ENCODE results near the gene PEAK1. TPM values are rescaled to one million over a fixed set of nuclear protein-coding genes. Genes with fewer than 3 reads are reported as not detected.

The PEAK1 gene, protein sequence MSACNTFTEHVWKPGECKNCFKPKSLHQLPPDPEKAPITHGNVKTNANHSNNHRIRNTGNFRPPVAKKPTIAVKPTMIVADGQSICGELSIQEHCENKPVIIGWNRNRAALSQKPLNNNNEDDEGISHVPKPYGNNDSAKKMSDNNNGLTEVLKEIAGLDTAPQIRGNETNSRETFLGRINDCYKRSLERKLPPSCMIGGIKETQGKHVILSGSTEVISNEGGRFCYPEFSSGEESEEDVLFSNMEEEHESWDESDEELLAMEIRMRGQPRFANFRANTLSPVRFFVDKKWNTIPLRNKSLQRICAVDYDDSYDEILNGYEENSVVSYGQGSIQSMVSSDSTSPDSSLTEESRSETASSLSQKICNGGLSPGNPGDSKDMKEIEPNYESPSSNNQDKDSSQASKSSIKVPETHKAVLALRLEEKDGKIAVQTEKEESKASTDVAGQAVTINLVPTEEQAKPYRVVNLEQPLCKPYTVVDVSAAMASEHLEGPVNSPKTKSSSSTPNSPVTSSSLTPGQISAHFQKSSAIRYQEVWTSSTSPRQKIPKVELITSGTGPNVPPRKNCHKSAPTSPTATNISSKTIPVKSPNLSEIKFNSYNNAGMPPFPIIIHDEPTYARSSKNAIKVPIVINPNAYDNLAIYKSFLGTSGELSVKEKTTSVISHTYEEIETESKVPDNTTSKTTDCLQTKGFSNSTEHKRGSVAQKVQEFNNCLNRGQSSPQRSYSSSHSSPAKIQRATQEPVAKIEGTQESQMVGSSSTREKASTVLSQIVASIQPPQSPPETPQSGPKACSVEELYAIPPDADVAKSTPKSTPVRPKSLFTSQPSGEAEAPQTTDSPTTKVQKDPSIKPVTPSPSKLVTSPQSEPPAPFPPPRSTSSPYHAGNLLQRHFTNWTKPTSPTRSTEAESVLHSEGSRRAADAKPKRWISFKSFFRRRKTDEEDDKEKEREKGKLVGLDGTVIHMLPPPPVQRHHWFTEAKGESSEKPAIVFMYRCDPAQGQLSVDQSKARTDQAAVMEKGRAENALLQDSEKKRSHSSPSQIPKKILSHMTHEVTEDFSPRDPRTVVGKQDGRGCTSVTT (N-terminal part only)
- total RNA-seq: 28.0 and 28.5 TPM in 2 replicates

DNA sequence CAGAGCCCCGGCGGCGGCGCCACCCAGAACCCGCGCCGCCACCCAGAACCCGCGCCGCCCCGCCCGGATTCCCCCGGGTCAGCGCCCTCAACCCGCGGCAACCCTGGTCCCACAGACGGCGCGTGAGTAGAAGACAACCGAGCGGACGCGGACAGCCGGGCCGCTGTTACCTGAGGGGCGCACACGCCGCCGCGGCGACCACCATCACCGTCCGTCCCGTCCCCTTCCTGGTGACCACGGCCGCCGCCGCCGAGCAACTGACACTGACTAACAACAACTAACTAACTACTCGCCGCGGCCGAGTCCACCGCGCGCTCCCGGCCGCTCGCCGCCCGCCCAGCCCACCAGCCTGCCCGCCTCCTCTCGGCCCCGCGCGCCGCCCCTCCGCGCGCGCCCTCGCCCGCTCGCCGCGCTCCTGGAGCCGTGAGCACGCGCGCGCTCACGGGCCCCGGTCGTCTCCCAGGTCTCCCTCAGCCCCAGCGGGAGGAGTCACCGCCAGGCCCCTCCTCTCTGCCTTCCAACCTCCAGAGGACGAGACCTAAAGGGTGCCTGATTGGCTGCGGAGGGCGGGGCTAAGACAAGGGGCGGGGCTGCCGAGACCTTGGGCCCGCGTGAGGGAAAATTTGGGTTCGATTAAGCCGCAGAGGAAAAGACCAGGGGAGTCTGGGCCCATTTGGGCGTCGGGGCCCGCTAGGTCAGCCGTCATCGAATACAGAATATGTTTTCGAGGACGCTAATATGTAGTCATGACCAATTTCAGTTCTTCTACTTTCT is at the start of gene PEAK1:
TSS of gene PEAK1 (minus strand) at position 269 of the 774 bp plus-strand sequence. CDS start 238,178 bp downstream, outside the sequence.
- intact Hi-C loops (cut with micrococcal nuclease): loop anchor here (1.0 to 10.0 kb wide), 12 partner anchors 10 to 1968 kb away; partner anchors contain the start of genes ETFA, RCN2, SCAPER and SIN3A

GRCh38 chr15:77468896-77469295 is 49.0 kb upstream of the PEAK1 start:
- intact Hi-C loops (cut with micrococcal nuclease): no loop called here

DNA sequence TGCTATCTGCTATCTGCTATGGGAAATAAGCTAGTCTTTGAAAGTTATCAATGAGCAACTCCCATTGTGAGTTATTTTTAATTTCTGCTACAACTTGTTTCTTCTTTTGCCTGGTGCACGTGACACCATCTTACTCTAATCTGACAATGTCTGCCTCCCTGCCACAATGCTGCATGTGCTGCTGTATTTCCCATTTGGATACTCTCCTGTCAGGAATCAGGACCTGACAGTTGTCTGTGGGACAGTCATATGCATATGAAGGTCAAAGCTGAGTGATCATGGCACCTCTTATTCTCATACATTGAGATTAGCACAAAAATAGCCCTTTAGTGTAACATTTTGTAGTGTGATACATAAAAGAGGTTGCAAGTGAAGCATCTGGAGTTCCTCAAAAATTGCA is 46.6 kb upstream of the PEAK1 start:
- intact Hi-C loops (cut with micrococcal nuclease): no loop called here

DNA sequence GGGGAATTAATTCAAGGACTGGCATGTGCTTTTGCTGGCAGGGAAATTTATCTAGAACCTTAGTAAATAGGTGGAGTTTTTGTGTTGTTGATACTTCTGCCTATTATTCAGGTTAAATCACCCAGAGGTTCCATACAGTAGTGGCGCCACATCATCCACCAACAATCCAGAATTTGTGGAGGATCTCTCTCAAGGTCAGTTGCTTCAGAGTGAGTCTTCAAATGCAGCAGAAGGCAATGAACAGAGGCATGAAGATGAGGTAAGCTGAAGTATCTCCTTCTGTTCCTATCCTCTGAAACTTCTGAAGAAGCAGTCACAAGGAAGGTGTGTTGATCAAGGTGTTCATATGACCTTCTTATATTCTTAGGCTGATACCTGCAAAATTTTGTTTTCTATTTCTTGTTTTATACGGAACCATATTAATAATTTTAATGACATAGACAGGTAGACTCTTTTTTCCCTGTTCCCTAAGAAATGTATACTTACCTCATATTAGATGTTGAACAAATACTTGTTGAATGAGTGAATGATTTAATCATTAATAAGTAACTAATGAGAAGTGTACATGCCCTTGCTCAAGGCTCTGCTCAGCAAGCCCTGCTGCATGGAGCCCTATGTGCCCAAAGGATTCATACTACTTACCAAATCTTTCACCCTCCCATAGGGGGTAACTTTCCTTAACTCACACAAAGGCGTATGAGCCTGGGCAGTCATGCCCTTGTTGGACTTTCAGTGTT is 44.4 kb upstream of the PEAK1 start:
- intact Hi-C loops (cut with micrococcal nuclease): no loop called here

DNA sequence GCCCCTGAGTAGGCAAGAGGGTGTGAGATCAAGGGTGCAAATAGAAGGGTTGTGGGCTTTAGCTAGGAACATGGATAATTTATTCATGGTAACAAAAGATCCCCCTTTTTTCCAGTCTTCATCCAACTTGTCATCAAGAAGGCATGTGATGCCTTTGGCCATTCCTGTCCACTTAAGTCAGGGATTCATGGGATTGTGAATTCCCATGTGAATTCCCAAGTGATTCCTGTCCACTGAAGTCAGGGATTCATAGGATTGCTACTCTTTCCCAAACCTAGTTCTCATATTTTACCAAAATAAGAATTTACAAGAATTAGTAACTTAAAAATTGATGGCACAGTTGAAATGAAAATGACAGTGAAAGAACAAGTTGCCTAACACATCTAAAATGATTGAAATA is 41.6 kb upstream of the PEAK1 start:
- intact Hi-C loops (cut with micrococcal nuclease): no loop called here

DNA sequence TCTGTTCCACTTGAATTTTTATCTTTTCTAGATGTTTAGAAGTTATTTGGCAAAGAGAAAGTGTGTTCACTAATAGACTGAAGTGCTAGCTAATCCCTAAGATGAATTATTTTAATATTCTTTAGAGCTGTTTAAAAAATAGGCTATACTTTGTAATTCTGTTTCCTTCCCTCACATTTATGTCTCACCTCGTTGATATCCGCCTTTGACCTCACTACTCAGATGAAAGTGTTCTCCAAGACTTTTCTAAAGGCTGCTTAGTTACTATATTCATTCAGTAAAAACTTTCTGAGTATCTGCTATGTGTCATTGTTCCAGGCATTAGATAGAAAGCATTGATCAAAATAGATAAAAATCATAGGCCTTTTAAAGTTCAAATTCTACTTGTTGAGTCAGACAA is 39.1 kb upstream of the PEAK1 start:
- intact Hi-C loops (cut with micrococcal nuclease): no loop called here

DNA sequence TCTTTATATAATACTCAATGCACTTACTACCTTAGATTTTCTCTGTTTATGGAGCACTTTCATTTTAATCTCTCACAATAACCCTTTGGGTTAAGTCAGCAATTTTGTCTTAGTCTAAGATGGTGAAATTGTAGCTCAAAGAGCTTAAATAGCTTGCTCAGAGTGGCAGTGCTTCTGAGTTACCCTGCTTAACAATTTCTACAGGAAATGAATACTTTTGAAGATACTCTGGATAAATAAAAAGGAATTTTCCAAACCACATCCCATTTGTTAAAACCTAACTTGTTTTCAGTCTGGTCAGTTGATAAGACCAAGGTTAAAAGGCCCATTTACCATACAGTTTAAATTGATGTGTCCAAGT is 38.0 kb upstream of the PEAK1 start:
- intact Hi-C loops (cut with micrococcal nuclease): no loop called here

DNA sequence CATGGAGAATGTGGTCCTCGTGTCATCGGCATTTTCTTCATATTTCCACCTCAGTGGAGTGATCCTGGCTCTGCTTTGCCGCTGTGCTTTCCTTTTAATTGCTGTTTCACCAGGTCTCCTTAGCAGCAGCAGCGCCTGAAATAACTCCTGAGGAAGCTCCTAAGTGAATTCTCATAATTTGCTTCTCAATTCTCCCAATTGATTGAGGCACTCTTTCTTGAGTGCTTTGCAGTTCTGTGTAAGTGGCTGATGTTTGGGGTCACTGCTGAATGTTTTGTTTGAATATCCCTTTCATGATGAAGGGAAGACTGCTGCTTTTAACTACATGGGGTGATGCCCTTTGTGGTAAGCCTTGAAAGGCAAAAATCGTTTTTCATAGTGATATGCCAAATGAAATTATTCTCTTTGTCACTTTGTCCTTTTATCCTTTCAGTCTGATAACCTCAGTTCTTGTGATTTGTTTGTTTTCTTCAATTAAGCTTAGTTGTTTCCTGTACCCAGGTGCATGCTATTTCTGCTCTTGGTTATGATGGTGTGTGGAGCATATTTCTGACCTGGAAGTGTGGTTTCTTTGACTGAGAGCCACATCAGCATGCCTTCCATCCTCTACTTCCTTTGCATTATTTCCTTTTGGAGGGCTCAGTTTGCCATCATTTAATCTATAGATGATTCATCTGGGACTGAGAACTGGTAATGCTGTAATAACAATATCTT is 37.4 kb upstream of the PEAK1 start:
- intact Hi-C loops (cut with micrococcal nuclease): no loop called here

- intact Hi-C loops (cut with micrococcal nuclease): no loop called here
Observed at GRCh38 chr15:77456746-77457145, 36.8 kb upstream of the PEAK1 start.

- intact Hi-C loops (cut with micrococcal nuclease): no loop called here
Observed at GRCh38 chr15:77455696-77456321, 35.9 kb upstream of the PEAK1 start.

GRCh38 chr15:77454951-77455350 is 35.0 kb upstream of the PEAK1 start:
- intact Hi-C loops (cut with micrococcal nuclease): no loop called here

DNA sequence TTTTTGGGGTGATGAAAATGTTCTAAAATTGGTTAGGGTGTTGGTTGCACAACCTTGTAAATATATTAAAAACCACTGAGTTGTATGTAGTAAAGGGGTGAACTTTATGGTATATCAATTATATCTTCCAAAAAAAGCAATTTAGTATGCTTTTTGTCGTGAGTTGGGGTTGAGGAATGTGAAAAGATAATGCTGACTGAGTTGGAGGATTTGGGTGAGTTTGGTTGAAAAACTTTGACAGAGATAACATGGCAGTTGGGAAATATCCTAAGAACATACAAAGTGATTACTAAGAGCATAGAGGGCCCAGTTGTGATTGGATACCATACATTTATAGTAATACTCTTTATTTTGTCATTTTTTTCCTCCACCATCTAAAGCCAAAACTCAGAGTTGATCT is 34.4 kb upstream of the PEAK1 start:
- intact Hi-C loops (cut with micrococcal nuclease): no loop called here

DNA sequence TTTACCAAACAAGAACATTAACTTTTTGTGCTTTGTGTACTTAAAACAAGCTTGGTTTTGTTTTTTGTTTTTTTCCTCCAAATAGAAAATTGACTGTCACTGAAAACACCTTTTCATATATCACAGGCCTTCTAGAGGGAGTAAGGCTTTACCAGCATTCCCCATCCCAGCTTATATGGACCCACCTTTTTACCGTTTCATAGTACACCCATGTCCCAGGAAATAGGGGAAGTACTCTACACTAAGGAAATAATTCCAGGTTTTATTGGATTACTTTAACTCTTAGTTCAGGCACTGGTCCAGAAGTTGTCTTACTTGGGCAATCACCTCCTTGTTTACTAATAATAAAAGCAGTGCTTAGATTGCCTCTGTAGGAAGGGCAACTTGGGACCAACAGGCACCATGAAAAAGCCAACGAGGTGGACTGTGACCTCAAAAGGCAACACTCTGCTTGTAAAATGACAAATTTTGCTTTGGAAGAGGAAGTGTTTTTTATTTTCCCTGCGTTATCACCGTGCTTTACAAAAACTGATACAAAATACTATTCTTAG is 27.0 kb upstream of the PEAK1 start:
- intact Hi-C loops (cut with micrococcal nuclease): no loop called here

DNA sequence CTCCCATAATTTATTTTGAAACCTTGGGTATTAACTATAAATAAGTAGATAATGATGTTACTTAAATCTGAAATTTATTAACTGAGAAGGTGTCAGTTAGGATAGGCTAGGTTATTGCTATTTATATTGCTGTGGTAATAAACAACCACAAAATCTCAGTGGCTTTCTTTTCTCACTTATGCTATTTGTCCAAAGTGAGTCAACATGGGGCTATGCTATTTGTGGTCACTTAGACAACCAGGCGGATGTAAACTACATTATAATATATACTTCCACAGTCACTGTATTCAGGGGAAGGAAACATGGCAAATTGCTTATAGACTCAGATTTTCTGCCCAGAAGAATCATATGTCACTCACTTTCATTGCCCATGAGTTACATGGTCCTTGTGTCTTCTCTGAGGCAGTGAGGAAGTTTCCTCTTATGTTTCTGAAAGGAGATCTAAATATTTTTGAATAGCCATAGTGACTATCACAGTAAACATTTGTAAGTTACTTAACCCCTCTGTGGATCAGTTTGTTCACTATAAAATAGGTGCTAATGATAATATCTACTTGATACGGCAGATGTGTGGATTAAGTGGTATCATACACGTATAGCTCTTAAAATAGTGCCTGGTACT is 20.6 kb upstream of the PEAK1 start:
- intact Hi-C loops (cut with micrococcal nuclease): no loop called here

GRCh38 chr15:77437264-77437663 is 17.4 kb upstream of the PEAK1 start:
- intact Hi-C loops (cut with micrococcal nuclease): no loop called here

GRCh38 chr15:77436822-77437221 is 16.9 kb upstream of the PEAK1 start:
- intact Hi-C loops (cut with micrococcal nuclease): no loop called here

- intact Hi-C loops (cut with micrococcal nuclease): loop anchor here (1.0 kb wide), 1 partner anchor 10 kb away; the partner anchor contains the start of genes HMG20A and PEAK1
Observed at GRCh38 chr15:77430652-77431051, 10.7 kb upstream of the PEAK1 start.

DNA sequence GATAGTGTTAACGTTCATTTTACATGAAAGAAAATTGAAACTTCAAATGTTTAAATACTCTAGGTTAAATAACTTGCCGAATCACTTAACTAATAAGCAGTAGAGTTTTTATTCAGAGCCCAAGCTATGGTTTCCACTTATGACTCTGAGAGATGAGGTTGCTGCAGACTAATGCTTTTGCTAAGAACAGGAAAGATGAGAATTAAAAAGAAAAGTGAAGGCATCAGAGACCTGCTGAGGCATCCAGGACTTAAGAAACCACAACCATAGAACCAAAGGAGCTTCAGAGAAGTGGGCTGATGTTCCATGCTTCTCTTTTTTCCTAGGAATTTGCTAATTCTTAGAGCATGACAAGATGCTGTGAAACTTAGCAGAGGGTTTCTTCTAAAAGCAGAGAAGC is 10.3 kb upstream of the PEAK1 start:
- intact Hi-C loops (cut with micrococcal nuclease): loop anchor here (1.0 kb wide), 1 partner anchor 10 kb away; the partner anchor contains the start of genes HMG20A and PEAK1
